ENCODE results near the gene RNF41. TPM values are rescaled to one million over a fixed set of nuclear protein-coding genes. Genes with fewer than 3 reads are reported as not detected.

RNF41 gene
- total and polyA plus RNA-seq, 5 donors from 2014 or later = 33.7 to 45.8 (median 45.0) TPM

GRCh38 chr12:56206452-56207166 is 15.1 kb downstream of the RNF41 start:
- H3K36me3 Mint-ChIP-seq = peaks cover 33% of the 10 kb centered on the region
- H3K4me3 ChIP-seq (ENCODE audit: low read depth, low read length) = no peak overlapping the region
- H3K9me3 ChIP-seq (ENCODE audit: control insufficient read depth in 2 of 2, low read length in 2 of 2) = no peaks in the 10 kb centered on the region
- H3K27me3 Mint-ChIP-seq = no peaks in the 10 kb centered on the region
- ATAC-seq (ENCODE audit: low read depth in 2 of 2) (peak in 1 of 2 donors; percentile 29), DNase-seq (peak; percentile 23 to 53 (median 27))
- no peaks in the 10 kb centered on the region for H3K9me3 Mint-ChIP-seq
- peaks cover 38% of the 10 kb centered on the region for H3K36me3 ChIP-seq (ENCODE audit: control insufficient read depth, insufficient read depth, low read length)
- H3K27me3 ChIP-seq (ENCODE audit: control insufficient read depth, insufficient read depth, low read length) = no peaks in the 10 kb centered on the region
- H3K27ac ChIP-seq (ENCODE audit: insufficient read depth, low read length, poor library complexity, severe bottlenecking) = no peak overlapping the region
- no peaks in the 10 kb centered on the region for H3K4me1 ChIP-seq (ENCODE audit: control insufficient read depth, insufficient read depth, low read length, poor library complexity, severe bottlenecking)
- H3K4me3 Mint-ChIP-seq = no peak overlapping the region
- peak overlapping the region in 2 of 3 donors; percentile 18 to 78 for H3K27ac Mint-ChIP-seq
- H3K4me1 Mint-ChIP-seq = peaks cover 0 to 2% (median 0%) of the 10 kb centered on the region in 4 donors

- peaks cover 26% of the 10 kb centered on the region for H3K36me3 Mint-ChIP-seq
- H3K4me3 ChIP-seq (ENCODE audit: low read depth, low read length) = no peak overlapping the region
- ATAC-seq (ENCODE audit: low read depth in 2 of 2) (peak in 1 of 2 donors; percentile 31), DNase-seq (no peak)
- H3K27me3 Mint-ChIP-seq = no peaks in the 10 kb centered on the region
- H3K27me3 ChIP-seq (ENCODE audit: control insufficient read depth, insufficient read depth, low read length) = no peaks in the 10 kb centered on the region
- H3K27ac ChIP-seq (ENCODE audit: insufficient read depth, low read length, poor library complexity, severe bottlenecking) = no peak overlapping the region
- H3K4me1 Mint-ChIP-seq = peaks cover 0 to 2% (median 0%) of the 10 kb centered on the region in 4 donors
- H3K4me3 Mint-ChIP-seq = no peak overlapping the region
- H3K4me1 ChIP-seq (ENCODE audit: control insufficient read depth, insufficient read depth, low read length, poor library complexity, severe bottlenecking) = no peaks in the 10 kb centered on the region
- no peaks in the 10 kb centered on the region for H3K9me3 ChIP-seq (ENCODE audit: control insufficient read depth in 2 of 2, low read length in 2 of 2)
- no peak overlapping the region for H3K27ac Mint-ChIP-seq
- no peaks in the 10 kb centered on the region for H3K9me3 Mint-ChIP-seq
- H3K36me3 ChIP-seq (ENCODE audit: control insufficient read depth, insufficient read depth, low read length) = peaks cover 35% of the 10 kb centered on the region
Observed at GRCh38 chr12:56205445-56205844, 16.3 kb downstream of the RNF41 start.

- H3K36me3 ChIP-seq (ENCODE audit: control insufficient read depth, insufficient read depth, low read length) = peaks cover 28% of the 10 kb centered on the region
- no peak overlapping the region for H3K4me3 ChIP-seq (ENCODE audit: low read depth, low read length)
- Mint-ChIP-seq H3K9me3 (no peaks in the 10 kb centered on the region), H3K36me3 (peaks cover 18% of the 10 kb centered on the region), H3K4me1 (peaks cover 0 to 2% (median 0%) of the 10 kb centered on the region in 4 donors), H3K27ac (peak overlapping the region; percentile 15 to 77 (median 49)), H3K27me3 (no peaks in the 10 kb centered on the region), H3K4me3 (no peak overlapping the region)
- H3K27me3 ChIP-seq (ENCODE audit: control insufficient read depth, insufficient read depth, low read length) = no peaks in the 10 kb centered on the region
- DNase-seq (no peak), ATAC-seq (ENCODE audit: low read depth in 2 of 2) (no peak)
- H3K9me3 ChIP-seq (ENCODE audit: control insufficient read depth in 2 of 2, low read length in 2 of 2) = no peaks in the 10 kb centered on the region
- no peak overlapping the region for H3K27ac ChIP-seq (ENCODE audit: insufficient read depth, low read length, poor library complexity, severe bottlenecking)
- H3K4me1 ChIP-seq (ENCODE audit: control insufficient read depth, insufficient read depth, low read length, poor library complexity, severe bottlenecking) = no peaks in the 10 kb centered on the region
Observed at GRCh38 chr12:56204275-56204674, 17.4 kb downstream of the RNF41 start.

GRCh38 chr12:56202838-56203237 is 18.9 kb downstream of the RNF41 start:
- Histone ChIP-seq H3K4me3 (ENCODE audit: low read depth, low read length) (no peak overlapping the region), H3K36me3 (ENCODE audit: control insufficient read depth, insufficient read depth, low read length) (peaks cover 23% of the 10 kb centered on the region), H3K9me3 (ENCODE audit: control insufficient read depth in 2 of 2, low read length in 2 of 2) (no peaks in the 10 kb centered on the region), H3K27ac (ENCODE audit: insufficient read depth, low read length, poor library complexity, severe bottlenecking) (no peak overlapping the region), H3K27me3 (ENCODE audit: control insufficient read depth, insufficient read depth, low read length) (no peaks in the 10 kb centered on the region), H3K4me1 (ENCODE audit: control insufficient read depth, insufficient read depth, low read length, poor library complexity, severe bottlenecking) (no peaks in the 10 kb centered on the region)
- peak overlapping the region in 2 of 3 donors; percentile 74 to 86 for H3K27ac Mint-ChIP-seq
- peaks cover 0 to 2% (median 0%) of the 10 kb centered on the region in 4 donors for H3K4me1 Mint-ChIP-seq
- ATAC-seq (ENCODE audit: low read depth in 2 of 2) (no peak), DNase-seq (no peak)
- no peaks in the 10 kb centered on the region for H3K9me3 Mint-ChIP-seq
- H3K4me3 Mint-ChIP-seq = no peak overlapping the region
- no peaks in the 10 kb centered on the region for H3K27me3 Mint-ChIP-seq
- peaks cover 15% of the 10 kb centered on the region for H3K36me3 Mint-ChIP-seq

GRCh38 chr12:56202366-56202765 is 19.4 kb downstream of the RNF41 start:
- H3K4me1 ChIP-seq (ENCODE audit: control insufficient read depth, insufficient read depth, low read length, poor library complexity, severe bottlenecking) = no peaks in the 10 kb centered on the region
- H3K4me3 Mint-ChIP-seq = no peak overlapping the region

GRCh38 chr12:56198836-56199235 is 22.9 kb downstream of the RNF41 start:
- Mint-ChIP-seq H3K27ac (peak overlapping the region; percentile 47 to 93 (median 75)), H3K4me3 (no peak overlapping the region)
- H3K36me3 ChIP-seq (ENCODE audit: control insufficient read depth, insufficient read depth, low read length) = no peaks in the 10 kb centered on the region

More at GRCh38 chr12:56202366-56202765, 19.4 kb downstream of the RNF41 start:
- peaks cover 11% of the 10 kb centered on the region for H3K36me3 Mint-ChIP-seq
- no peak overlapping the region for H3K27ac ChIP-seq (ENCODE audit: insufficient read depth, low read length, poor library complexity, severe bottlenecking)
- no peak overlapping the region for H3K4me3 ChIP-seq (ENCODE audit: low read depth, low read length)
- peak overlapping the region in 2 of 3 donors; percentile 21 to 86 for H3K27ac Mint-ChIP-seq
- no peaks in the 10 kb centered on the region for H3K27me3 Mint-ChIP-seq
- no peaks in the 10 kb centered on the region for H3K9me3 Mint-ChIP-seq
- no peaks in the 10 kb centered on the region for H3K9me3 ChIP-seq (ENCODE audit: control insufficient read depth in 2 of 2, low read length in 2 of 2)
- H3K36me3 ChIP-seq (ENCODE audit: control insufficient read depth, insufficient read depth, low read length) = peaks cover 18% of the 10 kb centered on the region
- no peaks in the 10 kb centered on the region for H3K27me3 ChIP-seq (ENCODE audit: control insufficient read depth, insufficient read depth, low read length)
- no peak for DNase-seq
- peaks cover 0 to 2% (median 0%) of the 10 kb centered on the region in 4 donors for H3K4me1 Mint-ChIP-seq
- no peak for ATAC-seq (ENCODE audit: low read depth in 2 of 2)

GRCh38 chr12:56197921-56198635 is 23.6 kb downstream of the RNF41 start:
- Mint-ChIP-seq H3K4me1 (peaks cover 3 to 9% (median 6%) of the 10 kb centered on the region in 4 donors), H3K27ac (peak overlapping the region in 2 of 3 donors; percentile 8 to 71), H3K36me3 (peaks cover 3% of the 10 kb centered on the region), H3K27me3 (no peaks in the 10 kb centered on the region), H3K9me3 (no peaks in the 10 kb centered on the region), H3K4me3 (no peak overlapping the region)
- no peaks in the 10 kb centered on the region for H3K4me1 ChIP-seq (ENCODE audit: control insufficient read depth, insufficient read depth, low read length, poor library complexity, severe bottlenecking)
- H3K4me3 ChIP-seq (ENCODE audit: low read depth, low read length) = no peak overlapping the region
- no peak for ATAC-seq (ENCODE audit: low read depth in 2 of 2)
- no peaks in the 10 kb centered on the region for H3K36me3 ChIP-seq (ENCODE audit: control insufficient read depth, insufficient read depth, low read length)
- no peaks in the 10 kb centered on the region for H3K9me3 ChIP-seq (ENCODE audit: control insufficient read depth in 2 of 2, low read length in 2 of 2)
- no peak for DNase-seq
- no peaks in the 10 kb centered on the region for H3K27me3 ChIP-seq (ENCODE audit: control insufficient read depth, insufficient read depth, low read length)
- no peak overlapping the region for H3K27ac ChIP-seq (ENCODE audit: insufficient read depth, low read length, poor library complexity, severe bottlenecking)

More at GRCh38 chr12:56198836-56199235, 22.9 kb downstream of the RNF41 start:
- ATAC-seq (ENCODE audit: low read depth in 2 of 2) = no peak
- Histone ChIP-seq H3K9me3 (ENCODE audit: control insufficient read depth in 2 of 2, low read length in 2 of 2) (no peaks in the 10 kb centered on the region), H3K27ac (ENCODE audit: insufficient read depth, low read length, poor library complexity, severe bottlenecking) (no peak overlapping the region), H3K4me1 (ENCODE audit: control insufficient read depth, insufficient read depth, low read length, poor library complexity, severe bottlenecking) (no peaks in the 10 kb centered on the region), H3K27me3 (ENCODE audit: control insufficient read depth, insufficient read depth, low read length) (no peaks in the 10 kb centered on the region), H3K4me3 (ENCODE audit: low read depth, low read length) (no peak overlapping the region)
- Mint-ChIP-seq H3K36me3 (no peaks in the 10 kb centered on the region), H3K9me3 (no peaks in the 10 kb centered on the region), H3K4me1 (peaks cover 0 to 4% (median 2%) of the 10 kb centered on the region in 4 donors), H3K27me3 (no peaks in the 10 kb centered on the region)
- DNase-seq = no peak
